ENCODE measurements around the gene FNDC5. TPM values are rescaled to one million over a fixed set of nuclear protein-coding genes. Genes with fewer than 3 reads are reported as not detected.

The FNDC5 gene
- total RNA-seq, 4 donors from 2014 or later, result 5.5 to 17.0 (median 9.8) TPM

GRCh38 chr1:32860566-32860965 is 10.1 kb downstream of the FNDC5 start:
- H3K4me3 ChIP-seq, result no peak overlapping the region
- H3K4me1 ChIP-seq, result peaks cover 17 to 30% (median 27%) of the 10 kb centered on the region in 4 donors
- no peaks in the 10 kb centered on the region for H3K9me3 ChIP-seq
- H3K27me3 ChIP-seq, result no peaks in the 10 kb centered on the region
- intact Hi-C loops (cut with DNase I), result no loop called here
- no peak for DNase-seq (ENCODE audit: extremely low spot score)
- H3K27ac ChIP-seq (replicated peaks in 1 of 4), result no peak overlapping the region
- TF ChIP-seq EP300 (IDR thresholded peaks at IDR 0.05) (no peak), POLR2A (IDR thresholded peaks at IDR 0.05; ENCODE audit: low read depth) (no peak), POLR2AphosphoS5 (IDR thresholded peaks at IDR 0.05) (no peak)
- TF ChIP-seq, protein P1, sequence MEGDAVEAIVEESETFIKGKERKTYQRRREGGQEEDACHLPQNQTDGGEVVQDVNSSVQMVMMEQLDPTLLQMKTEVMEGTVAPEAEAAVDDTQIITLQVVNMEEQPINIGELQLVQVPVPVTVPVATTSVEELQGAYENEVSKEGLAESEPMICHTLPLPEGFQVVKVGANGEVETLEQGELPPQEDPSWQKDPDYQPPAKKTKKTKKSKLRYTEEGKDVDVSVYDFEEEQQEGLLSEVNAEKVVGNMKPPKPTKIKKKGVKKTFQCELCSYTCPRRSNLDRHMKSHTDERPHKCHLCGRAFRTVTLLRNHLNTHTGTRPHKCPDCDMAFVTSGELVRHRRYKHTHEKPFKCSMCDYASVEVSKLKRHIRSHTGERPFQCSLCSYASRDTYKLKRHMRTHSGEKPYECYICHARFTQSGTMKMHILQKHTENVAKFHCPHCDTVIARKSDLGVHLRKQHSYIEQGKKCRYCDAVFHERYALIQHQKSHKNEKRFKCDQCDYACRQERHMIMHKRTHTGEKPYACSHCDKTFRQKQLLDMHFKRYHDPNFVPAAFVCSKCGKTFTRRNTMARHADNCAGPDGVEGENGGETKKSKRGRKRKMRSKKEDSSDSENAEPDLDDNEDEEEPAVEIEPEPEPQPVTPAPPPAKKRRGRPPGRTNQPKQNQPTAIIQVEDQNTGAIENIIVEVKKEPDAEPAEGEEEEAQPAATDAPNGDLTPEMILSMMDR (IDR thresholded peaks at IDR 0.05), result no peak
- H3K36me3 ChIP-seq, result peaks cover 17 to 64% (median 41%) of the 10 kb centered on the region in 4 donors

DNA sequence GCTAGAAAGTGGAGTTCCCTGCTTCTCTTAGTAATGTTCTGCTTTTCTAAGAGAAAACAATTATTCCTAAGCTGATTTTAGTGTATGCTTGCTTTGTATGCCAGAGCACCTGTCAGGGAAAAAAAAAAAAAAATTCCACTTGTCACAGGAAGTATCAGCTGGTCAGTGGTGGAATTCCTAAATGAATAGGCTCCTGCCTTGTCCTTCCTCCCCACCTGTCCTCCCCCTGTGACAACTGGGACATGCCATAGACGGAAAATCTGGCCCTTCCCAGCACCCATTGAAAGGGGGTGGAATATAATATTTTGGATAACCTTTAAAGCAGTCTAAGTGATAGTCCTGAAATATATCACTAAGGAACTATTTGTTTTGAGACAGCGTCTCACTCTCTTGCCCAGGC is 10.8 kb downstream of the FNDC5 start:
- H3K4me1 ChIP-seq, result peaks cover 13 to 24% (median 21%) of the 10 kb centered on the region in 4 donors
- 100% methylated on average over 2 of the region's 2 CpGs for WGBS
- no peak overlapping the region for H3K4me3 ChIP-seq
- TF ChIP-seq POLR2AphosphoS5 (IDR thresholded peaks at IDR 0.05), result no peak
- no peak for TF ChIP-seq POLR2A (IDR thresholded peaks at IDR 0.05; ENCODE audit: low read depth)
- no peak for TF ChIP-seq EP300 (IDR thresholded peaks at IDR 0.05)
- no peaks in the 10 kb centered on the region for H3K9me3 ChIP-seq
- intact Hi-C loops (cut with DNase I), result no loop called here
- H3K36me3 ChIP-seq, result peaks cover 23 to 70% (median 46%) of the 10 kb centered on the region in 4 donors
- no peak for DNase-seq (ENCODE audit: extremely low spot score)
- H3K27ac ChIP-seq (replicated peaks in 1 of 4), result no peak overlapping the region
- no peaks in the 10 kb centered on the region for H3K27me3 ChIP-seq

DNA sequence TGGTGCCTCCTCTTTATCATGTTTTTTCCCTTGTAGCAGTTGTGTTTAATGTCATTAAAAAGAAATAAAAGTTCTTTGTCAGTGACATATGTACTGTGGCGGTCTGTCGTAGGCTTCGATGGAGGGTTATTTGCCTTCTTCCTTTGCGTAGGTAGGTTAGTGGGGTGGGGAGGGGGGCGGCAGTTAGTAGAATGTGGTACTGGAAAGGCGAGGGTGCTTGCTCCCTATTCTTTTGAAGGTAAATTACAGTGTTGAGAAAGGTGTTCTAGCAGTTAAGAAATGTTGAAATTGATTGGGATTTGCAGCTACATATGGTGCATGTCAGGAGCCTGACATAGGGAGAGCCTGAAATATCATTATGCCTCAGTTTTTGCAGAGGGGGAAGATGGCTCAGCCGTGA is 11.9 kb downstream of the FNDC5 start:
- intact Hi-C loops (cut with DNase I), result no loop called here
- Histone ChIP-seq H3K36me3 (peaks cover 28 to 72% (median 49%) of the 10 kb centered on the region in 4 donors), H3K27ac (replicated peaks in 1 of 4) (no peak overlapping the region), H3K27me3 (no peaks in the 10 kb centered on the region), H3K4me3 (no peak overlapping the region), H3K4me1 (peaks cover 8 to 17% (median 14%) of the 10 kb centered on the region in 4 donors), H3K9me3 (no peaks in the 10 kb centered on the region)
- TF ChIP-seq EP300 (IDR thresholded peaks at IDR 0.05) (no peak), POLR2AphosphoS5 (IDR thresholded peaks at IDR 0.05) (no peak)
- TF ChIP-seq, protein P1 (IDR thresholded peaks at IDR 0.05), result no peak
- WGBS, result 95% methylated on average over 7 of the region's 7 CpGs
- DNase-seq (ENCODE audit: extremely low spot score), result no peak

DNA sequence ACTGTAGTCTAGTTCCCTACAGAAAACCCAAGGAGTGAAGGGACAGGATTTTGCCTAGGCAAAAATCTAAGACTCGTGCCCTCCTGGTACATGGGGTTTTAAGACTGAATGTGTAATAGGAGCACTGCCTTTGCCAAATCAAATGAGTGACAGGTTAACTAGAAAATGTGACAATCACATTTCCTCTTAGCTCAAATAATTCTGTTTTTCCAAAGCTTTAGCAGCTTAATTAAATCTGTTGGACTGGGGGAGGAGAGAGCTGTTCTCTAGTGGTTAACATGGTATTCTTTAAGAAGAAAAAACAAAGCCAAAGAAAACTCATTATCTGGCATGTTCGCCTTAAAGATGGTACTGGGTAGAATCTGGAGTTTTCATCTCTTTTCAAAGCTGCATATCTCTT is 12.6 kb downstream of the FNDC5 start:
- Histone ChIP-seq H3K4me1 (peaks cover 8 to 17% (median 14%) of the 10 kb centered on the region in 4 donors), H3K9me3 (no peaks in the 10 kb centered on the region), H3K4me3 (no peak overlapping the region), H3K27ac (replicated peaks in 1 of 4) (no peak overlapping the region), H3K27me3 (no peaks in the 10 kb centered on the region), H3K36me3 (peaks cover 31 to 72% (median 53%) of the 10 kb centered on the region in 4 donors)
- intact Hi-C loops (cut with DNase I), result no loop called here
- DNase-seq (ENCODE audit: extremely low spot score), result no peak
- WGBS, result 95% methylated on average over 2 of the region's 2 CpGs
- TF ChIP-seq POLR2AphosphoS5 (IDR thresholded peaks at IDR 0.05) (no peak), EP300 (IDR thresholded peaks at IDR 0.05) (no peak), POLR2A (IDR thresholded peaks at IDR 0.05; ENCODE audit: low read depth) (no peak)
- TF ChIP-seq, protein P1 (IDR thresholded peaks at IDR 0.05), result no peak

GRCh38 chr1:32855861-32856617 is 14.7 kb downstream of the FNDC5 start:
- 95% methylated on average over 13 of the region's 13 CpGs for WGBS
- intact Hi-C loops (cut with DNase I), result no loop called here
- TF ChIP-seq, protein P1 (IDR thresholded peaks at IDR 0.05), result no peak
- no peak for TF ChIP-seq POLR2A (IDR thresholded peaks at IDR 0.05; ENCODE audit: low read depth)
- no peak for TF ChIP-seq POLR2AphosphoS5 (IDR thresholded peaks at IDR 0.05)
- TF ChIP-seq EP300 (IDR thresholded peaks at IDR 0.05), result no peak
- Histone ChIP-seq H3K4me1 (peaks cover 0 to 1% (median 0%) of the 10 kb centered on the region in 4 donors), H3K27me3 (no peaks in the 10 kb centered on the region), H3K27ac (replicated peaks in 1 of 4) (no peak overlapping the region), H3K9me3 (no peaks in the 10 kb centered on the region), H3K4me3 (no peak overlapping the region), H3K36me3 (peaks cover 35 to 74% (median 53%) of the 10 kb centered on the region in 4 donors)
- no peak for DNase-seq (ENCODE audit: extremely low spot score)

Measured in esophagus muscularis mucosa (tissue), 4 donors.